Tibial nerve (tissue), 3 donors: ENCODE measurements around the gene TBC1D8.

Source experiments
- CTCF ChIP-seq, 5 experiments: fragments of 200-600 bp in 3 of 5; fragments of 450-650 bp in 2 of 5; sonication (generic) in 3 of 5; IDR thresholded peaks; one replicate each; pipeline ENCODE4 v1.5.1; 2016 to 2019; ENCODE audit warnings: antibody characterized with exemption in 5 of 5, mild to moderate bottlenecking in 3 of 5, moderate library complexity in 2 of 5
- POLR2A ChIP-seq, 2 donors: fragments of 450-650 bp; IDR thresholded peaks; one replicate each; pipeline ENCODE4 v1.6.1; 2017; ENCODE audit warnings: antibody characterized with exemption in 2 of 2, mild to moderate bottlenecking in 2 of 2, moderate library complexity in 2 of 2

- TF ChIP-seq CTCF (IDR thresholded peaks at IDR 0.05): no peak
- no peak for TF ChIP-seq POLR2A (IDR thresholded peaks at IDR 0.05)
These were observed 27.2 kb downstream of the TBC1D8 start for GRCh38 chr2:101123795-101124471.
